ENCODE measurements around the gene U2AF1L4. TPM values are rescaled to one million over a fixed set of nuclear protein-coding genes. Genes with fewer than 3 reads are reported as not detected.

U2AF1L4 gene
- total RNA-seq, 1 donor from 2014 or later = 17.2 TPM

- Histone ChIP-seq H3K36me3 (no peaks in the 10 kb centered on the region), H3K27me3 (peaks cover 8% of the 10 kb centered on the region), H2AFZ (replicated peaks) (no peak overlapping the region), H3K27ac (no peak overlapping the region), H3F3A (ENCODE audit: low read depth) (peaks cover 19% of the 10 kb centered on the region), H3K4me3 (peak overlapping the region; percentile 73), H3K9ac (peak overlapping the region; percentile 91), H3K4me1 (peaks cover 22% of the 10 kb centered on the region), H3K79me2 (ENCODE audit: low read depth) (peaks cover 22% of the 10 kb centered on the region), H3K4me2 (peak overlapping the region; percentile 87), H3K9me3 (ENCODE audit: low read depth) (no peaks in the 10 kb centered on the region), H4K20me1 (ENCODE audit: low read depth) (peaks cover 28% of the 10 kb centered on the region)
- no peaks in the 10 kb centered on the region for H3K9me3 Mint-ChIP-seq
- peak overlapping the region; percentile 94 for H3K4me3 Mint-ChIP-seq
- peaks cover 38% of the 10 kb centered on the region for H3K4me1 Mint-ChIP-seq
- peaks cover 18% of the 10 kb centered on the region for H3K36me3 Mint-ChIP-seq
- H3K27ac Mint-ChIP-seq = no peak overlapping the region
- DNase-seq (ENCODE audit: low spot score) = no peak
- H3K27me3 Mint-ChIP-seq (ENCODE audit: insufficient read depth, low read depth) = peaks cover 11% of the 10 kb centered on the region
- TF ChIP-seq EZH2 (IDR thresholded peaks at IDR 0.05) (no peak), EZH2phosphoT487 (IDR thresholded peaks at IDR 0.05) (no peak), CTCF (IDR thresholded peaks at IDR 0.05) (no peak)
These were observed 26.7 kb downstream of the U2AF1L4 start for GRCh38 chr19:35718345-35719041.

- Histone ChIP-seq H3K27me3 (peaks cover 8% of the 10 kb centered on the region), H3K27ac (peak within 1 kb of the TSS; percentile 52), H2AFZ (replicated peaks) (peak within 1 kb of the TSS; percentile 31), H3K79me2 (ENCODE audit: low read depth) (peaks cover 22% of the 10 kb centered on the region), H4K20me1 (ENCODE audit: low read depth) (peaks cover 28% of the 10 kb centered on the region), H3K4me3 (peak within 1 kb of the TSS; percentile 73), H3K4me1 (peaks cover 22% of the 10 kb centered on the region), H3F3A (ENCODE audit: low read depth) (peaks cover 19% of the 10 kb centered on the region), H3K36me3 (no peaks in the 10 kb centered on the region), H3K4me2 (peak within 1 kb of the TSS; percentile 93), H3K9ac (peak within 1 kb of the TSS; percentile 91), H3K9me3 (ENCODE audit: low read depth) (no peaks in the 10 kb centered on the region)
- peaks cover 41% of the 10 kb centered on the region for H3K4me1 Mint-ChIP-seq
- H3K4me3 Mint-ChIP-seq = peak within 1 kb of the TSS; percentile 94
- H3K36me3 Mint-ChIP-seq = peaks cover 14% of the 10 kb centered on the region
- H3K27me3 Mint-ChIP-seq (ENCODE audit: insufficient read depth, low read depth) = peaks cover 12% of the 10 kb centered on the region
- peak within 1 kb of the TSS; percentile 97 for H3K27ac Mint-ChIP-seq
- DNase-seq (ENCODE audit: low spot score) = peak; percentile 99
- no peak for TF ChIP-seq CTCF (IDR thresholded peaks at IDR 0.05)
- no peak for TF ChIP-seq EZH2 (IDR thresholded peaks at IDR 0.05)
- TF ChIP-seq EZH2phosphoT487 (IDR thresholded peaks at IDR 0.05) = no peak
- no peaks in the 10 kb centered on the region for H3K9me3 Mint-ChIP-seq
These were observed 27.4 kb downstream of the U2AF1L4 start, which contains the start of gene KMT2B for GRCh38 chr19:35717665-35718344. KMT2B (plus strand) TSS chr19:35718003; CDS start chr19:35718019, 16 bp downstream.

GRCh38 chr19:35716801-35717664 is 28.2 kb downstream of the U2AF1L4 start:
- peak overlapping the region; percentile 89 for H2AFZ ChIP-seq (replicated peaks)
- H3K4me1 ChIP-seq = peaks cover 22% of the 10 kb centered on the region
- H3K4me2 ChIP-seq = peak overlapping the region; percentile 93
- H3K9ac ChIP-seq = no peak overlapping the region
- Mint-ChIP-seq H3K9me3 (no peaks in the 10 kb centered on the region), H3K27ac (peak overlapping the region; percentile 97), H3K36me3 (peaks cover 10% of the 10 kb centered on the region), H3K27me3 (ENCODE audit: insufficient read depth, low read depth) (peaks cover 12% of the 10 kb centered on the region), H3K4me3 (peak overlapping the region; percentile 90), H3K4me1 (peaks cover 41% of the 10 kb centered on the region)
- peak overlapping the region; percentile 58 for H3K4me3 ChIP-seq
- peaks cover 22% of the 10 kb centered on the region for H3K79me2 ChIP-seq (ENCODE audit: low read depth)
- peaks cover 19% of the 10 kb centered on the region for H3F3A ChIP-seq (ENCODE audit: low read depth)
- H3K27ac ChIP-seq = peak overlapping the region; percentile 52
- peaks cover 28% of the 10 kb centered on the region for H4K20me1 ChIP-seq (ENCODE audit: low read depth)
- TF ChIP-seq CTCF (IDR thresholded peaks at IDR 0.05) = peak; percentile 84
- TF ChIP-seq EZH2 (IDR thresholded peaks at IDR 0.05) = peak; percentile 51
- TF ChIP-seq EZH2phosphoT487 (IDR thresholded peaks at IDR 0.05) = no peak
- H3K9me3 ChIP-seq (ENCODE audit: low read depth) = no peaks in the 10 kb centered on the region
- peak; percentile 97 for DNase-seq (ENCODE audit: low spot score)
- peaks cover 8% of the 10 kb centered on the region for H3K27me3 ChIP-seq
- no peaks in the 10 kb centered on the region for H3K36me3 ChIP-seq
